Endodermal cell (in vitro differentiated cells): Measurements from ENCODE around the gene TUBA4B. TPM values are rescaled to one million over a fixed set of nuclear protein-coding genes. Genes with fewer than 3 reads are reported as not detected.

Experiments
- DNase-seq: peaks from one replicate; pipeline ENCODE4 v3.0.0-alpha.2; 2017
- H3K27ac ChIP-seq: 2 replicates; pipeline ENCODE4 v1.5.1; 2013; ENCODE audit warnings: mild to moderate bottlenecking, low read depth, low read length, moderate library complexity
- H3K27me3 ChIP-seq: 2 replicates; pipeline ENCODE4 v1.6.1; 2013; ENCODE audit warnings: mild to moderate bottlenecking, low read length, moderate library complexity; ENCODE audit not compliant: insufficient read depth, control insufficient read depth, poor library complexity, severe bottlenecking
- H3K36me3 ChIP-seq: 2 replicates; pipeline ENCODE4 v1.7.0; 2013; ENCODE audit warnings: mild to moderate bottlenecking, low read length, moderate library complexity; ENCODE audit not compliant: control insufficient read depth, insufficient read depth
- H3K4me1 ChIP-seq: one replicate; pipeline ENCODE4 v1.7.0; 2013; ENCODE audit warnings: low read length; ENCODE audit not compliant: control insufficient read depth, insufficient read depth
- H3K4me3 ChIP-seq: 2 replicates; pipeline ENCODE4 v1.5.1; 2013; ENCODE audit warnings: mild to moderate bottlenecking, low read length, moderate library complexity
- H3K9ac ChIP-seq: 2 replicates; pipeline ENCODE4 v1.6.1; 2013; ENCODE audit warnings: mild to moderate bottlenecking, low read length, moderate library complexity; ENCODE audit not compliant: poor library complexity, severe bottlenecking; ENCODE audit errors: extremely low read depth
- H3K9me3 ChIP-seq: 2 replicates; pipeline ENCODE4 v1.6.1; 2013; ENCODE audit warnings: mild to moderate bottlenecking, low read length, moderate library complexity; ENCODE audit not compliant: control insufficient read depth
- H3K27ac Mint-ChIP-seq: 2 replicates; pipeline ENCODE4 v1.8.0; 2020; ENCODE audit warnings: mixed read lengths
- H3K27me3 Mint-ChIP-seq: 2 replicates; pipeline ENCODE4 v1.8.0; 2021; ENCODE audit warnings: mild to moderate bottlenecking, mixed read lengths; ENCODE audit not compliant: insufficient read depth
- H3K36me3 Mint-ChIP-seq: 2 replicates; pipeline ENCODE4 v1.8.0; 2020; ENCODE audit warnings: low read depth, mixed read lengths
- H3K4me1 Mint-ChIP-seq: 2 replicates; pipeline ENCODE4 v1.8.0; 2020; ENCODE audit warnings: mixed read lengths
- H3K4me3 Mint-ChIP-seq: 2 replicates; pipeline ENCODE4 v1.8.0; 2020; ENCODE audit warnings: mild to moderate bottlenecking, moderate library complexity, mixed read lengths
- H3K9me3 Mint-ChIP-seq: 2 replicates; pipeline ENCODE4 v1.8.0; 2020; ENCODE audit warnings: mild to moderate bottlenecking, mixed read lengths
- WGBS, 2 experiments: methylation state at CpG; one replicate each; pipeline versions ENCODE4 v1.1.5 to v1.1.7; 2013; ENCODE audit warnings: missing lambda C conversion rate in 2 of 2, mixed read lengths in 1 of 2; ENCODE audit not compliant: insufficient coverage in 1 of 2, insufficient read length in 1 of 2; 5-methylcytosine and 5-hydroxymethylcytosine counted together
- total RNA-seq, 2 donors: library from RNA; stranded (reverse); fragmentation: NEBNext Ultra II Directional in 1 of 2; extraction: Animal tissue kit (Norgen Biotek cat#: 25700) in 1 of 2; gene quantifications; 2 replicates in 1 of 2; 3 replicates in 1 of 2; pipeline ENCODE4 v1.2.1, GENCODE V29; 2021
- TF ChIP-seq, protein P1 (sequence below): fragments of 200-600 bp; sonication (generic); conservative IDR thresholded peaks from 2 replicates; pipeline ENCODE4 v1.5.0; 2021; ENCODE audit warnings: antibody characterized with exemption, mild to moderate bottlenecking

TUBA4B gene
- total RNA-seq, 2 donors from 2014 or later: not detected

DNA sequence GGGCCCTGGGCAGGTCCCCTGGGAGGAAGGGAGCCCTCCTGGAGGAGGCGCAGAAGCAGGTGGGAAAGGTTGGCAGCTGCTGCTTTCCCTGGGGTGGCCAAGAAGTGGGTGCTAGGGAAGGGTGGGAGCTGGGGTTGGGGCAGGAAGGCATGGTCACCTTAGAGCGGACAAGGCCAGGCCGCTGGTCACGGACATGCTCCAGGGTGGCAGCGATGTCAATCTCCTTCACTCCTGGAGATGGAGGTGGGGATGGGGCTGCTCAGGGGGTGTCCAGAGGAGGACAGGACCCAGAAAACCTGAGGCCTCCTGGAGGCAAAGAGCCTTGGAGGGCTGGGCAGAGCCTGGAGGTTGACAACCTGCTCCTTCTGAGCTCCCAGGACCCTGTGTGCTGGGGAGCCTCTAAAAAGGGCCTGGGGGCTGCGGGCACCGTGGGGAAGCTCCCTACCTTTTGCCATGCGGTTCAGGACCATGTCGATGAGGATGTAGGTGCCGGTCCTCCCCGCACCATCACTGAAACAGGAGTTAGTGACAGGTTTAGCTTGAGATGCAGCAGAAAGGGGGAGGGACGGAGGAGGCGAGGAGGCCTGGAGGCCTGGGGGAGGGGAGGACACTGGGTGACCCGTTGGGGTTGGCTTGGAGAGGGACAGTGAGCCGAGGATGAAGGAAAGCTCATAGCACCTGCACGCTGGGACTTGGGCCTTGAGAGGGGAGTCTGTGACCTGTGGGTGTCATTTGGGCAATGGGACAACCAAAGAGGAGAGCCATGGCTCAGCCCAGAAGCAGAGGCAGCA, 37.5 kb downstream of the TUBA4B start:
- H3K9ac ChIP-seq: no peak overlapping the region
- H3K27ac Mint-ChIP-seq: no peak overlapping the region

DNA sequence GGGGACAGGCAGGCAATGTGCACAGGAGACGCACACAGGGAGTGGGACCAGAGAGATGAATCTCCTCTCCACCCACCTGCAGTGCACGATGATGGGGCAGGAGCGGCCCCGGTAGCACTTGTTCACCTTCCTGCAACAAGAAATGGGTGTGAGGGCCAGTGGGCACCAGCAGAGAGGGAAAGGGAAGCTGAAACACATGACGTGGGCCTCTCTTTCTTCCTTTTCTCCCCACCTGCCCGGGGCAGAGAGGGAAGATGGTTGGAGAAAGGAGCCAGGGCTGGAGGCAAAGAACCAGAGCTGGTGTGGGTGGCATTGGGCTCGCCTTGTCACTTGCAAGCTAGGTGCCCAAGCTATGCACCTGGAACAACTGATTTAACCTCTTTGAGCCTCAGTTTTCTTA, 38.4 kb downstream of the TUBA4B start:
- TF ChIP-seq, protein P1, sequence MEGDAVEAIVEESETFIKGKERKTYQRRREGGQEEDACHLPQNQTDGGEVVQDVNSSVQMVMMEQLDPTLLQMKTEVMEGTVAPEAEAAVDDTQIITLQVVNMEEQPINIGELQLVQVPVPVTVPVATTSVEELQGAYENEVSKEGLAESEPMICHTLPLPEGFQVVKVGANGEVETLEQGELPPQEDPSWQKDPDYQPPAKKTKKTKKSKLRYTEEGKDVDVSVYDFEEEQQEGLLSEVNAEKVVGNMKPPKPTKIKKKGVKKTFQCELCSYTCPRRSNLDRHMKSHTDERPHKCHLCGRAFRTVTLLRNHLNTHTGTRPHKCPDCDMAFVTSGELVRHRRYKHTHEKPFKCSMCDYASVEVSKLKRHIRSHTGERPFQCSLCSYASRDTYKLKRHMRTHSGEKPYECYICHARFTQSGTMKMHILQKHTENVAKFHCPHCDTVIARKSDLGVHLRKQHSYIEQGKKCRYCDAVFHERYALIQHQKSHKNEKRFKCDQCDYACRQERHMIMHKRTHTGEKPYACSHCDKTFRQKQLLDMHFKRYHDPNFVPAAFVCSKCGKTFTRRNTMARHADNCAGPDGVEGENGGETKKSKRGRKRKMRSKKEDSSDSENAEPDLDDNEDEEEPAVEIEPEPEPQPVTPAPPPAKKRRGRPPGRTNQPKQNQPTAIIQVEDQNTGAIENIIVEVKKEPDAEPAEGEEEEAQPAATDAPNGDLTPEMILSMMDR: no peak
- Mint-ChIP-seq H3K9me3 (no peaks in the 10 kb centered on the region), H3K4me1 (no peaks in the 10 kb centered on the region), H3K4me3 (no peak overlapping the region), H3K36me3 (no peaks in the 10 kb centered on the region), H3K27me3 (peaks cover 32% of the 10 kb centered on the region), H3K27ac (no peak overlapping the region)
- no peak overlapping the region for H3K4me3 ChIP-seq
- WGBS, 2 experiments: 88 to 90% methylated on average over 2 to 7 of the region's 7 CpGs
- H3K9me3 ChIP-seq: no peaks in the 10 kb centered on the region
- no peak for DNase-seq
- no peaks in the 10 kb centered on the region for H3K36me3 ChIP-seq
- no peak overlapping the region for H3K9ac ChIP-seq
- no peak overlapping the region for H3K27ac ChIP-seq
- peaks cover 9% of the 10 kb centered on the region for H3K27me3 ChIP-seq
- no peaks in the 10 kb centered on the region for H3K4me1 ChIP-seq

More for the DNA sequence above, 37.5 kb downstream of the TUBA4B start:
- Histone ChIP-seq H3K27me3 (peaks cover 4% of the 10 kb centered on the region), H3K4me1 (no peaks in the 10 kb centered on the region), H3K36me3 (no peaks in the 10 kb centered on the region), H3K4me3 (no peak overlapping the region), H3K27ac (no peak overlapping the region), H3K9me3 (no peaks in the 10 kb centered on the region)
- no peak for DNase-seq
- Mint-ChIP-seq H3K9me3 (no peaks in the 10 kb centered on the region), H3K4me1 (peaks cover 3% of the 10 kb centered on the region), H3K4me3 (no peak overlapping the region), H3K36me3 (no peaks in the 10 kb centered on the region), H3K27me3 (peaks cover 25% of the 10 kb centered on the region)
- WGBS, 2 experiments: 90 to 93% methylated on average over 2 to 16 of the region's 16 CpGs
- TF ChIP-seq, protein P1: no peak

DNA sequence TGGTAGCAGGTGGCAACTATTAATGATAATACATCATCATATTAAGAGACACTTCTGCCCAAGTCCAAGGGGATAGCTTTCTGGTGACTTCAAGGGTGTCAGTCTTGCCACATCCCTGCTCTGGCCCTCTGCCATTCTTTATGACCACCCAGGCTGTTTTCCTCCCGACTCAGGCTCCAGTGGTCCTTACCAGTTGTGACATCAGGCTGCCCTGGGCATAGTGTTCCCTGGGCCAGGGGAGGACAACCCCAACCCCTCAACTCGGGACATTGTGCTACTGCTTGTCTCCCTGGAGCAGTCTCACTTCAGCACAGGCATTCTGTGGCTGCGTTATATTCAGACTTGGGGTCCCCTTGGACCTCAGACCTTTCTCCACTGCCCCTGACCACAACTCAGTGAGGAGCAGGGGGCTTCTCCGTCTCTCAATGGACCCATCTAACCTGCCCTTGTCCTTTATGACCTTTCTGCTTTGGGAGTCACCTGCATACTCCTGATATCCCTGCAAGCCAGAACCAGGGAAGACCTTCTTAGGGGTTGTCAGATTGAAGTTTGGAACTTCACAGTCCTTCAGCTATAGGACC, 39.0 kb downstream of the TUBA4B start:
- Mint-ChIP-seq H3K4me3 (no peak overlapping the region), H3K4me1 (no peaks in the 10 kb centered on the region), H3K27me3 (peaks cover 33% of the 10 kb centered on the region), H3K36me3 (no peaks in the 10 kb centered on the region), H3K9me3 (no peaks in the 10 kb centered on the region), H3K27ac (no peak overlapping the region)
- H3K9me3 ChIP-seq: no peaks in the 10 kb centered on the region
- TF ChIP-seq, protein P1: no peak
- WGBS, 2 experiments: 87 to 93% methylated on average over 3 to 4 of the region's 4 CpGs
- no peak for DNase-seq
- no peaks in the 10 kb centered on the region for H3K36me3 ChIP-seq
- H3K4me1 ChIP-seq: no peaks in the 10 kb centered on the region
- no peak overlapping the region for H3K27ac ChIP-seq
- no peak overlapping the region for H3K4me3 ChIP-seq
- H3K9ac ChIP-seq: no peak overlapping the region
- H3K27me3 ChIP-seq: peaks cover 9% of the 10 kb centered on the region
